MM.1S (cell line): ENCODE measurements around the gene EIF1B.

Source experiments
- DNase-seq: peaks from one replicate; pipeline ENCODE4 v3.0.0-alpha.2; 2015
- H2AFZ ChIP-seq: fragments of 300-600 bp; sonication (generic); 2 replicates; pipeline ENCODE4 v1.6.0; 2016; ENCODE audit warnings: antibody characterized with exemption, low read length
- H3F3A ChIP-seq: fragments of 300-600 bp; sonication (generic); 2 replicates; pipeline ENCODE4 v1.6.1; 2016; ENCODE audit warnings: mild to moderate bottlenecking, antibody characterized with exemption, low read length, moderate library complexity, mixed read lengths; ENCODE audit not compliant: insufficient read depth
- H3K27ac ChIP-seq: fragments of 300-600 bp; sonication (generic); 2 replicates; pipeline ENCODE4 v1.5.1; 2016; ENCODE audit warnings: mild to moderate bottlenecking, low read length
- H3K27me3 ChIP-seq: fragments of 300-600 bp; sonication (generic); replicated peaks from 2 replicates; pipeline ENCODE4 v1.6.0; 2016; ENCODE audit warnings: low read length; ENCODE audit not compliant: insufficient read depth
- H3K36me3 ChIP-seq: fragments of 300-600 bp; sonication (generic); replicated peaks from 2 replicates; pipeline ENCODE4 v1.6.1; 2016; ENCODE audit warnings: mild to moderate bottlenecking, low read length, mixed read lengths; ENCODE audit not compliant: insufficient read depth
- H3K4me1 ChIP-seq: fragments of 300-600 bp; sonication (generic); 2 replicates; pipeline ENCODE4 v1.6.1; 2016; ENCODE audit warnings: low read length, mixed read lengths
- H3K4me2 ChIP-seq: fragments of 300-600 bp; sonication (generic); 2 replicates; pipeline ENCODE4 v1.6.0; 2016; ENCODE audit warnings: low read depth, low read length
- H3K4me3 ChIP-seq: fragments of 300-600 bp; sonication (generic); 2 replicates; pipeline ENCODE4 v1.5.1; 2016; ENCODE audit warnings: low read length, mixed read lengths
- H3K79me2 ChIP-seq: fragments of 300-600 bp; sonication (generic); 2 replicates; pipeline ENCODE4 v1.6.1; 2016; ENCODE audit warnings: mixed run types, low read length, mixed read lengths
- H3K9ac ChIP-seq: fragments of 300-600 bp; sonication (generic); 2 replicates; pipeline ENCODE4 v1.6.1; 2016; ENCODE audit warnings: low read length, mixed read lengths
- H3K9me2 ChIP-seq: fragments of 300-600 bp; sonication (generic); replicated peaks from 2 replicates; pipeline ENCODE4 v1.6.1; 2016; ENCODE audit warnings: mild to moderate bottlenecking, low read length, mixed read lengths; ENCODE audit not compliant: insufficient read depth
- H3K9me3 ChIP-seq: fragments of 300-600 bp; sonication (generic); replicated peaks from 2 replicates; pipeline ENCODE4 v1.6.1; 2016; ENCODE audit warnings: mild to moderate bottlenecking, low read length, mixed read lengths; ENCODE audit not compliant: insufficient read depth
- H4K20me1 ChIP-seq: fragments of 300-600 bp; sonication (generic); 2 replicates; pipeline ENCODE4 v1.6.1; 2016; ENCODE audit warnings: mild to moderate bottlenecking, low read length, moderate library complexity, mixed read lengths; ENCODE audit not compliant: insufficient read depth
- CTCF ChIP-seq: fragments of 300-600 bp; sonication (generic); IDR thresholded peaks from 2 replicates; pipeline ENCODE4 v1.5.1; 2016; ENCODE audit warnings: antibody characterized with exemption, low read length, mixed read lengths
- EZH2 ChIP-seq: fragments of 300-600 bp; sonication (generic); optimal IDR thresholded peaks from 2 replicates; pipeline ENCODE3; 2017; ENCODE audit warnings: low read depth, mild to moderate bottlenecking, antibody characterized with exemption, low read length, mixed read lengths
- EZH2phosphoT487 ChIP-seq: fragments of 300-600 bp; sonication (generic); IDR thresholded peaks from 2 replicates; pipeline ENCODE4 v1.6.1; 2018; ENCODE audit warnings: antibody characterized with exemption, low read length

EIF1B gene

GRCh38 chr3:40290396-40290795, 19.1 kb upstream of the EIF1B start:
- H3K79me2 ChIP-seq: no peaks in the 10 kb centered on the region
- H3K9me2 ChIP-seq: no peaks in the 10 kb centered on the region
- H3F3A ChIP-seq: no peaks in the 10 kb centered on the region
- no peak overlapping the region for H3K4me2 ChIP-seq
- no peak overlapping the region for H2AFZ ChIP-seq
- H4K20me1 ChIP-seq: no peaks in the 10 kb centered on the region
- H3K27ac ChIP-seq: no peak overlapping the region
- no peaks in the 10 kb centered on the region for H3K27me3 ChIP-seq
- no peaks in the 10 kb centered on the region for H3K9me3 ChIP-seq
- DNase-seq: no peak
- no peaks in the 10 kb centered on the region for H3K4me1 ChIP-seq
- no peak overlapping the region for H3K9ac ChIP-seq
- H3K4me3 ChIP-seq: no peak overlapping the region; the same call in 1 of the 2 replicates
- H3K36me3 ChIP-seq: no peaks in the 10 kb centered on the region
- TF ChIP-seq EZH2phosphoT487 (no peak), EZH2 (no peak)

- H4K20me1 ChIP-seq: no peaks in the 10 kb centered on the region
- no peak overlapping the region for H2AFZ ChIP-seq
- H3K79me2 ChIP-seq: no peaks in the 10 kb centered on the region
- no peaks in the 10 kb centered on the region for H3F3A ChIP-seq
- no peak overlapping the region for H3K27ac ChIP-seq
- no peaks in the 10 kb centered on the region for H3K9me2 ChIP-seq
- H3K4me3 ChIP-seq: no peak overlapping the region
- TF ChIP-seq EZH2phosphoT487: no peak
- TF ChIP-seq CTCF: no peak
- TF ChIP-seq EZH2: no peak
- no peak for DNase-seq
- H3K36me3 ChIP-seq: no peaks in the 10 kb centered on the region
- H3K9me3 ChIP-seq: no peaks in the 10 kb centered on the region
- no peaks in the 10 kb centered on the region for H3K4me1 ChIP-seq
- no peak overlapping the region for H3K4me2 ChIP-seq
- no peak overlapping the region for H3K9ac ChIP-seq
- H3K27me3 ChIP-seq: no peaks in the 10 kb centered on the region
These were observed 18.0 kb upstream of the EIF1B start for GRCh38 chr3:40291471-40291870.

- Histone ChIP-seq H3K36me3 (no peaks in the 10 kb centered on the region), H3K27me3 (no peaks in the 10 kb centered on the region), H3K9ac (no peak overlapping the region), H2AFZ (no peak overlapping the region), H3K27ac (no peak overlapping the region), H3K4me1 (no peaks in the 10 kb centered on the region), H4K20me1 (no peaks in the 10 kb centered on the region), H3K79me2 (no peaks in the 10 kb centered on the region), H3K9me2 (no peaks in the 10 kb centered on the region), H3F3A (no peaks in the 10 kb centered on the region), H3K9me3 (no peaks in the 10 kb centered on the region), H3K4me3 (no peak overlapping the region), H3K4me2 (no peak overlapping the region)
- TF ChIP-seq EZH2 (no peak), EZH2phosphoT487 (no peak), CTCF (no peak)
- no peak for DNase-seq
These were observed 16.7 kb upstream of the EIF1B start for GRCh38 chr3:40292637-40293349.

GRCh38 chr3:40294434-40294833, 15.1 kb upstream of the EIF1B start:
- no peak for DNase-seq
- Histone ChIP-seq H3K9ac (no peak overlapping the region), H3K4me1 (no peaks in the 10 kb centered on the region), H2AFZ (no peak overlapping the region), H3K36me3 (no peaks in the 10 kb centered on the region), H3K9me3 (no peaks in the 10 kb centered on the region), H3K9me2 (no peaks in the 10 kb centered on the region), H4K20me1 (no peaks in the 10 kb centered on the region), H3K4me3 (no peak overlapping the region), H3K79me2 (no peaks in the 10 kb centered on the region), H3F3A (no peaks in the 10 kb centered on the region), H3K27me3 (no peaks in the 10 kb centered on the region), H3K4me2 (no peak overlapping the region), H3K27ac (no peak overlapping the region)
- TF ChIP-seq CTCF: no peak
- no peak for TF ChIP-seq EZH2phosphoT487
- no peak for TF ChIP-seq EZH2
